D721Med (cell line): ENCODE data around the gene GATM.

ENCODE experiments used
- DNase-seq: peaks from one replicate; pipeline ENCODE4 v3.0.0; 2011; ENCODE audit warnings: low spot score; ENCODE audit not compliant: insufficient read length
- FAIRE-seq: peaks from 2 replicates; lab custom pipeline; 2011; peaks lifted over from hg19 to GRCh38; lab: Jason Lieb, UNC
- TF ChIP-seq, protein P1 (sequence below): IDR thresholded peaks from 2 replicates; pipeline ENCODE4 v1.5.1; 2012; ENCODE audit warnings: mild to moderate bottlenecking, control low read depth; ENCODE audit not compliant: insufficient read depth; ENCODE audit errors: missing control alignments

GATM gene

DNA sequence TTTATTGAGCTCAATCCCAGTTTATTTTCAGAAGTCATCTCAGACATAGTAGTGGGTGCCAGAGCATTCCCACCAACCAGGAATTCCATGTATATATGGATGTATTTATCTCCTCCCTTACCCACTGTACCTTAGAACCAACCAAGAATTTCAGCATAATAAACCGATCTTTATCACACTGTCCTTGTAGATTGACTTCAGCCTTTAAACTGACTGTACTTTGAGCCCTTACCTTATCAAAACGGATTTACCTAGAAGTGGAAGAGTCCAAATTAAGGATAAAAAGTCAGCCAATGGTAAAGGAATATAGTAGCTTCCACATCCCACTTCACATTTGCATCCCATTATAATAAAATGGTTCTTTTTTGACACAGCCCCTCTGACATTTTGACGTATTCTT is 37.9 kb downstream of the GATM start:
- FAIRE-seq = no peak
- TF ChIP-seq, protein P1, sequence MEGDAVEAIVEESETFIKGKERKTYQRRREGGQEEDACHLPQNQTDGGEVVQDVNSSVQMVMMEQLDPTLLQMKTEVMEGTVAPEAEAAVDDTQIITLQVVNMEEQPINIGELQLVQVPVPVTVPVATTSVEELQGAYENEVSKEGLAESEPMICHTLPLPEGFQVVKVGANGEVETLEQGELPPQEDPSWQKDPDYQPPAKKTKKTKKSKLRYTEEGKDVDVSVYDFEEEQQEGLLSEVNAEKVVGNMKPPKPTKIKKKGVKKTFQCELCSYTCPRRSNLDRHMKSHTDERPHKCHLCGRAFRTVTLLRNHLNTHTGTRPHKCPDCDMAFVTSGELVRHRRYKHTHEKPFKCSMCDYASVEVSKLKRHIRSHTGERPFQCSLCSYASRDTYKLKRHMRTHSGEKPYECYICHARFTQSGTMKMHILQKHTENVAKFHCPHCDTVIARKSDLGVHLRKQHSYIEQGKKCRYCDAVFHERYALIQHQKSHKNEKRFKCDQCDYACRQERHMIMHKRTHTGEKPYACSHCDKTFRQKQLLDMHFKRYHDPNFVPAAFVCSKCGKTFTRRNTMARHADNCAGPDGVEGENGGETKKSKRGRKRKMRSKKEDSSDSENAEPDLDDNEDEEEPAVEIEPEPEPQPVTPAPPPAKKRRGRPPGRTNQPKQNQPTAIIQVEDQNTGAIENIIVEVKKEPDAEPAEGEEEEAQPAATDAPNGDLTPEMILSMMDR = no peak

GRCh38 chr15:45338417-45338816 is 39.9 kb downstream of the GATM start:
- DNase-seq (no peak), FAIRE-seq (no peak)
- TF ChIP-seq, protein P1 = no peak

More for the DNA sequence above, 37.9 kb downstream of the GATM start:
- no peak for DNase-seq

- no peak for DNase-seq
- TF ChIP-seq, protein P1 = no peak
- no peak for FAIRE-seq
Observed at GRCh38 chr15:45337224-45337623, 41.1 kb downstream of the GATM start.

DNA sequence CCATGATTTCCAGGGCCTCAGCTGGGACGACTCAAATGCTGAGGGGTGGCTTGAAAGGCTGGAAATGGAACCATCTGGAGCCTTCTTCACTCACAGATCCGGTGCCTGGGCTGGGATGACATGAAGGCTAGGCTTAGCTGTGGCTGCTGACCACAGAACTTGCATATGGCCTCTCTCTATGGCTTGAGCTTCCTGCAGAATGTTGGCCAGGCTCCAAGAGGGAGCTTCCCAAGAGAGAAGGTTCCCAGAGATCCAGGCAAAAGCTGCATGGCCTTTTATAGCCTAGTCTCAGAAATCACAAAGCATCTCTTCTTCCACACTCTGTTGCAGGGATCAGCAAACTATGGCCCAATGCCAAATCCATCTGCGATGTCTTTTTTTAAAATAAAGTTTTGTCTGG is 44.8 kb downstream of the GATM start:
- FAIRE-seq (no peak), DNase-seq (no peak)
- TF ChIP-seq, protein P1 = no peak

- FAIRE-seq (no peak), DNase-seq (no peak)
- TF ChIP-seq, protein P1 = no peak
Observed at GRCh38 chr15:45332694-45333093, 45.6 kb downstream of the GATM start.

DNA sequence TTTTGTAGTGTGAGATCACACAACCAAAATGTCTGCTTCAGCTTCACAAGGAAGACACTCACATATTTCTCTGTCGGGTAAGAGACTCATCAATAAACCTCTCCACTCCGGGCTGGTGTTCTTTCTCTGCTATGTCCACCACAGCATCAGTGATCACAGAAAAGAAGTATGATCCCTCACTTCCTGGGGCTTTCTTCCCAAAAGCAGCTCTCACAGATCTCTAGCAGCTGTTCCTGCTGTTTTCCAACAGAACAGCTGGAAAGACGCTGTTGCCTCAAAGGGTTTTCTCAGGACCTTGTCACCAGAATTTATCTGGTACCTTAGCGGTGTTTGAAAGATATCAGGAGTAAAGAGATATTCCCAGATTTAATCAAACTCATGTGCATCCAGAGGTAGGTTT is 46.4 kb downstream of the GATM start:
- DNase-seq (no peak), FAIRE-seq (no peak)
- TF ChIP-seq, protein P1 = no peak

DNA sequence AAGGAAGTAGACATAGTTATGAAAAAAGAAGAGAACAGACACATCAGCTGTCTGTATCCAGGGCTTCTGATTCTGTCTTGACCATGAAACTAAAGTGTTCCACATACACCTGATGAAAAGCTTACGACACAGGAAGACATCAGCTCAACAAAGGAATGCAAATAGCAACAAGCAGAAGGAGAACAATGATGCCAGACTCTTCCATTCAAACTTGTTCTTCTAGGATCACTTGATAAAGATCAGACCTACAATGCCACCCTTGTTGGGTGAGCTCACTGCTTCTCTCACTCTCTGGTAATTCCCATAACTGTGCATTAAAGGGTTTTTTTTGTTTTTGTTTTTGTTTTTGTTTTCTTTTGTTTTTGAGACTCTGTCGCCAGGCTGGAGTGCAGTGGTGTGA is 49.7 kb downstream of the GATM start:
- FAIRE-seq = no peak
- no peak for DNase-seq
- TF ChIP-seq, protein P1 = no peak
